ENCODE data around the gene SPEG. TPM values are rescaled to one million over a fixed set of nuclear protein-coding genes. Genes with fewer than 3 reads are reported as not detected.

Gene SPEG
- total and polyA plus RNA-seq, 2 of the 8 experiments (the other 6 are each of a cell fraction or from before 2014, with no cell fraction given) = 19.9 to 32.0 TPM

GRCh38 chr2:219490186-219490585 lies 55.5 kb downstream of the SPEG start (continued):
- no peak for TF ChIP-seq CHD1 (IDR thresholded peaks at IDR 0.05; ENCODE audit: low read depth, low read length)
- TF ChIP-seq SIX5 (IDR thresholded peaks at IDR 0.05; ENCODE audit: low read depth, low read length) = no peak
- TF ChIP-seq CTBP2 (IDR thresholded peaks at IDR 0.05; ENCODE audit: borderline replicate concordance, insufficient read depth, insufficient read length, low read length) = no peak
- no peak for TF ChIP-seq MAFK (IDR thresholded peaks at IDR 0.05; ENCODE audit: low read depth, low read length)
- no peak for TF ChIP-seq CBX8 (IDR thresholded peaks at IDR 0.05; ENCODE audit: borderline replicate concordance, low read depth, low read length)
- TF ChIP-seq SP4 (IDR thresholded peaks at IDR 0.05; ENCODE audit: low read length) = no peak
- no peak for TF ChIP-seq USF2 (IDR thresholded peaks at IDR 0.05; ENCODE audit: low read length)
- TF ChIP-seq CBX5 (IDR thresholded peaks at IDR 0.05; ENCODE audit: low read depth, low read length) = no peak
- no peak for TF ChIP-seq CREB1 (IDR thresholded peaks at IDR 0.05)
- TF ChIP-seq KDM1A (IDR thresholded peaks at IDR 0.05; ENCODE audit: borderline replicate concordance, low read length) = peak; percentile 87; the same call in 1 of the 2 replicates
- TF ChIP-seq CHD2 (IDR thresholded peaks at IDR 0.05; ENCODE audit: low read length) = no peak
- TF ChIP-seq, protein P1, sequence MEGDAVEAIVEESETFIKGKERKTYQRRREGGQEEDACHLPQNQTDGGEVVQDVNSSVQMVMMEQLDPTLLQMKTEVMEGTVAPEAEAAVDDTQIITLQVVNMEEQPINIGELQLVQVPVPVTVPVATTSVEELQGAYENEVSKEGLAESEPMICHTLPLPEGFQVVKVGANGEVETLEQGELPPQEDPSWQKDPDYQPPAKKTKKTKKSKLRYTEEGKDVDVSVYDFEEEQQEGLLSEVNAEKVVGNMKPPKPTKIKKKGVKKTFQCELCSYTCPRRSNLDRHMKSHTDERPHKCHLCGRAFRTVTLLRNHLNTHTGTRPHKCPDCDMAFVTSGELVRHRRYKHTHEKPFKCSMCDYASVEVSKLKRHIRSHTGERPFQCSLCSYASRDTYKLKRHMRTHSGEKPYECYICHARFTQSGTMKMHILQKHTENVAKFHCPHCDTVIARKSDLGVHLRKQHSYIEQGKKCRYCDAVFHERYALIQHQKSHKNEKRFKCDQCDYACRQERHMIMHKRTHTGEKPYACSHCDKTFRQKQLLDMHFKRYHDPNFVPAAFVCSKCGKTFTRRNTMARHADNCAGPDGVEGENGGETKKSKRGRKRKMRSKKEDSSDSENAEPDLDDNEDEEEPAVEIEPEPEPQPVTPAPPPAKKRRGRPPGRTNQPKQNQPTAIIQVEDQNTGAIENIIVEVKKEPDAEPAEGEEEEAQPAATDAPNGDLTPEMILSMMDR (IDR thresholded peaks at IDR 0.05; ENCODE audit: control extremely low read depth in 1 of 3, insufficient read depth in 1 of 3, low read depth in 1 of 3, low read length in 3 of 3) = peak in 2 of 3 experiments; percentile 65 to 74; a peak in 3 of 4 replicates
